NT2/D1 (cell line): Measurements from ENCODE around the gene SLC23A1.

Source experiments
- SUZ12 ChIP-seq: IDR thresholded peaks from 2 replicates; pipeline ENCODE4 v1.6.1; 2011; ENCODE audit not compliant: insufficient read length, insufficient read depth; ENCODE audit errors: extremely low read depth
- ZNF274 ChIP-seq: IDR thresholded peaks from 2 replicates; pipeline ENCODE4 v1.6.1; 2011; ENCODE audit warnings: mild to moderate bottlenecking, low read depth, low read length

GRCh38 chr5:139385061-139386049 is 2.3 kb upstream of the SLC23A1 start:
- TF ChIP-seq ZNF274 (no peak), SUZ12 (no peak)
